Activated CD8-positive, alpha-beta memory T cell treated with anti-CD3 and anti-CD28 coated beads for 48 hours (primary cell): ENCODE measurements around the gene UBE2O.

Experiments
- DNase-seq, 3 experiments: peaks; one replicate each; pipeline ENCODE4 v3.0.0-alpha.2; 2020; ENCODE audit warnings: low read depth in 2 of 3, low spot score in 2 of 3

Gene UBE2O

DNA sequence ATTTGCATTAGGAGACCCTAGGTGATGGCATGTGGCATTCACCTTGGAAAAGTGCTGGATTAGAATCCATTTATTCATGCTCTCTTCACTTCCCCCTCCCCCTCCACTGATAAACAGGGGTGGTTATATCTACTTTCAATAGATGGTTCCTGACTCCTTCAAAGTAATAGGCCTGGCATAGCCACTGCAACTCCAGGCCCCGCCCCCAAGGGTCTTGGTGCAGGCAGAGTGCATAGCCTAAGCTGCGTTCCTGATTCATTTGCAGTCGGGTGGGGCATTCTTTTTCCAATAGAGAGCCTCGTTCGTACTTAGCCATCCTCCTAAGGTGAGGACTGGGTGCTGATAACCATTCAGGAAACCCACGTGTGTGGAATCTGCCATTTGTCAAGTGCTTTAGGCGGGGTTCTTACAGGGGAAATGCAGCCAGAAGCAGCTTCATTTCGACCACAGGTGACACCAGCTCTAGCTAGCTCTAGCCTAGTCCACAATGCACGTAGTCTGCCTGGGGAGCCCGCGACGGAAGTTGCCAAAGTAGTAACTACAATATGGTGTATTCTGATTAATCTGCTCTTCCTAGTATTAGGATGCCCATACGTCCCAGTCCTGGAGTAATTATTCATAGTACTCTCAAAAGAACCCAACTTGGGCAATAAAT, 11.1 kb downstream of the UBE2O start:
- DNase-seq = no peak

DNA sequence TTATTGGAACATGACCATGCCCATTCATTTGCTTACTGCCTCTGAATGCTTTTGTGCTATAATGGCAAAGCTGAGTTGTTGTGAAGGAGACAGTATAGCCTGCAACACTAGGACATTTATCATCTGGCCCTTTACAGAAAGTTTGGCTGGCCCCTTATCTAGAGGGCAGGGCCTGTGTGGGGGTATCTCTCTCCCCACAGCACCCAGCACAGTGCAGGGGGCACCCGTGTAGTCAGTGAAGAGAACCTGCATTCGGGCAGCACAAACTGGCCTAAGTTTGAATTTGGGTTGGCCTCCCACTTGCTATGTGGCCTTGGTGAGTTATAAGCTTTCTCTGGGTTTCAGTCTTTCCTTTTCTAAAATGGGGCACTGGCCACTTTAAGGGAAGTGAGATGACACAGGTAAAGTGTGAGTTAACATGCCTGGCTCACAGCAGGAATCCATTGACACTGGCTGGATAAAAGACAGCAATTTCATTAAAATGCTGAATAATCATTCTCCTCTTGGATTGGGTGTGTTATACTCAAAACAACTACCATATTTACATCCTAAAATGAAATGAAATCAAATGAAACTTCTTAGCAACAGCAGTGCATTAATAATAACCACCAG, 12.1 kb downstream of the UBE2O start:
- no peak for DNase-seq

DNA sequence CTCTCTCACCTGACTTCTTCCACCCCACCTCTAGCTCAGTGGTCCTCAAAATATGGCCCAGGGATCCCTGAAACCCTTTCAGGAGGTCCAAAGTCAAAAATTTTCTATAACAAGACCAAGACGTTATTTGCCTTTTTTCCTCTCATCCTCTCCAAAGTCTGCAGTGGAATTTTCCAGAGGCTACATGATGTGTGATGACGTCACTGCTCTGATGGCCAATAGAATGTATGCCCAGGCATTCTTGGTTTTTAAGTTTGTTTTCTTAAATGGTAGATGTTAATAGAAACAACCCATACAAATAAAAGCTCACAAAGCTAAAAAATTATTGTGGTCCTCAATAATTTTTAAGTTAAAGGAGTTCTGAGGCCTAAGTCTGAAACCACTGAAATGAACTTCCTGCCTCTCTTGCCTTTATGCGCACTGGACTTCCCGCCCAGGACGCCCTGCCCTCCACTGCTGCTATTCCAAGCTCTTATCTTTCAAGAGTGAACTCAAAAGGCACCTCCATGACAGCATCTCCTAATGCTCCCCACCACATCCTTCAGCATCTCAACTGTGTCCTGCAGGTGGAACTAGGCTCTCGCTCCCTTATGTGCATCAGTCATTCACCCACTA, 13.5 kb downstream of the UBE2O start:
- DNase-seq = no peak

DNA sequence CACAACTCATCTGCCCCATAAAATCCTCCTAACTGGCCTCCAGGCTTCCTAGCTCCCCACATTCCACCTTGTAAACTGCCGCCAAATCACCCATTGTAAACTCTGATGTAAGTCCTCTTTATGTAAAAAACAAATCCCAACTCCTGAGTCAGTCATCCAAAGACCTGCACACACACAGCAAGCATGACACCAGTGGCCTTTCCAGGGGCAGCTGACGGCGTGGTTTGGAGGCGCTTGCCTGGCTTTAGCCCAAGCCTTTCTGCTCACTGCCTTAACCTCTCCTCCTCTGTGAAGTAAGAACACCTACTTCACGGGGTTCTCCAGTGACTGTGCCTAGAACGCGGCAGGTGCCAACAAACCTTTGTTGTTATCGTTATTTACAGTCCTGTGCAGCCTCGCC, 14.0 kb downstream of the UBE2O start:
- DNase-seq = no peak

DNA sequence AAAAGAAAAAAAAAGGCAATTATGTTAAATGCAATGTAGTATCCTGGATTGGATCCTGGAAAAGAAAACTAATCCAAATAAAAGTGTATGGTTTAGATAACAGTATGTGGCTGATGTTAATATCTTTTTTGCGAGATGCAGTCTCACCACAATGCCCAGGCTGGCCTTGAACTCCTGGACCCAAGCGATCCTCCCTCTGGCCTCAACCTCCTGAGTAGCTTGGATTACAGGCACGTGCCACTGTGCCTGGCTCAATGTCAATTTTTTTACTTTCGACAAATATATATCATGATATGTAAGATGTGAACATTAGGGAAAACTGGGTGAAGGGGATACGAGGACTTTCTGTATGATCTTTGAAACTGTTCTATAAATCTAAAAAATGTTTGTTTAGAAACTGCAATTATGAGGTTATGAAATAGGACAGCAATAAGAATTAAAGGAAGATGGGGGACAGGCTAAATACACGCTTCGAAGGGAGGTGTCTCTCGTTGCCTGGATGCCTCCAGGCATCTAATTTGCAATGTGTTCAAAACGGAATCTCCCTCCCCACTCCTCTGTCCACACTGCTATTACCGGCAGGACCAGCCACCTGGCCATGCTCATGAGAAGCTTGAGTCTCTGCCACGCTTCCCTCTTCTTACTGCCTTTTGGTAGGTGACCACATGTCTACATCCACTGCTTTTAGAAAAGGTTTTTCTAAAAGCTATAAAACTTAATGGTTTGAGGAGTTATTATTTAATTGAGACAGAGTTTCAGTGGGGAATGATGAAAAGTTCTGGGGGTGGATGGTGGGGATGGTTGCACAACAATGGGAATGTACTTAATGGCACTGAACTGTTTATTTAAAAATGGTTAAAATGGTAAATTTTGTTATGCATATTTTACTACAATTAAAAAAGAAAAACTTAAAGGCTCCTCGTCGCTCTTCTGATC, 15.2 kb downstream of the UBE2O start:
- no peak for DNase-seq

DNA sequence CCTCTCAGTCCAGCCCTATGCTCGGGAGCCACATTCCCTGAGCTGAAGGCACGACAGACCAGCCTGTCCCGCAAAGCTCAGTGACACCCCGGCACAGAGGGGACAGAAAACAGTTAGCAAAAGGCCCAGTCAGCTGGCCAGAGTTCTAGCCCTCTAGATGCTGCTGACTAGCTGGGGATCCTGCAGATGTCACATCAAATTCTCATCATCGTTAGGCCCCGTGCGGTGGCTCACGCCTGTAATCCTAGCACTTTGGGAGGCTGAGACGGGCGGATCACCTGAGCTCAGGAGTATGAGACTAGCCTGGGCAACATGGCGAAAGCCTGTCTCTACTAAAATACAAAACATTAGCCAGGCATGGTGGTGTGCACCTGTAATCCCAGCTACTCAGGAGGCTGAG, 17.2 kb downstream of the UBE2O start:
- DNase-seq = no peak

DNA sequence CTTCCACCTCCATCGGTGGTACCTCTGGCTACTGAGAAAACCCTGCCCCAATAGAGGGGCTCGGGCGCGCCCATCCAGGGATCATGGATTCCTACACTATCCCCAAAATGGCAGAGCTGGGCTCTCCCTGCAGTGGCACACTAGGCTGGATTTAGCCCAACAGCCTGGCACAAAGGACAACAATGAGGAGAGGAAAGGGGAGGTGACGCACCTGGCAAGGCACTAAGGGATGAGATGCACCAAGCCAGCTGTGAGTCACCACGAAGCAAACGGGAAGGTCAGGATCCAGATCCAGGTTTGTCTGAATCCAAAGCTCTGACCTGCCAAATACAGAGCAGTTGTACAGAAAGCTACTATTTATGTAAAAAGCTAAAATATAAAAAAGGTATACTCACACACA, 18.1 kb downstream of the UBE2O start:
- no peak for DNase-seq

DNA sequence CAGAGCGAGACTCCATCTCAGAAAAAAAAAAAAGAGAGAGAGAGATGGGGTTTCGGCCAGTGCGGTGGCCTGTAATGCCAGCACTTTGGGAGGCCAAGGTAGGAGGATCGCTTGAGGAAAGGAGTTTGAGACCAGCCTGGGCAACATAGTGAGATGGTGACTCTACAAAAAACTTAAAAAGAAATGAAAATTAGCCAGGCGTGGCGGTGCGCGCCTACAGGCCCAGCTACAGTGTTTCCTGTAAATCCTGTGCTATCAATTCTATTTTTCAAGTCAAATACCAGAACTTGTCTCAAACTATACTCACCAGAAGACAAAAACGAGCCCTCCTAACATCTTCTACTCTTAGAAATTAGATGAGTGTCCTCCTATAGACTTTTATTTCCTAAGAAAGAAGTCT, 19.3 kb downstream of the UBE2O start:
- no peak for DNase-seq

DNA sequence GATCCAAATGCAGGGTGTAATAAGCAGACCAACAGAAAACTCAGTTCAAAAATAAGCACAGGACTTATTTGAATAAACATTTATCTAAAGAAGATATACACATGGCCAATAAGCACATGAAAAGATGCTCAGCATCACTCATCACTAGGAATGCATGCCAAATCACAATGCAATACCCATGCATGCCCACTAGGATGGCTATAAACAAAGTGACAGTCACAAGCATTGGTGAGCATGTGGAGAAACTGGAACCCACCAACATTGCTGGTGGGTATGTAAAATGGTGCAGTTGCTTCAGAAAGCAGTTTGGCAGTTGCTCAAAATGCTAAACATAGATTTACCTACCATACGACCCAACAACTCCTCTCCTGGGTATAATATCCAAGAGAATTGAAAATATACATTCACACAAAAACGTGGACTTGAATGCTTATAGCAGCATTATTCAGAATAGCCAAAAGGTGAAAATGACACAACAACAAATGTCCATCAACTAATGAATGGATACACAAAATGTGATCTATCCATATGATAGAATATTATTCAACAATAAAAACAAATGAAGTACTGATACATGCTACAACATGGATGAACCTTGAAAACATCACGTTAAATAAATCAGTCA, 20.1 kb downstream of the UBE2O start:
- no peak for DNase-seq

DNA sequence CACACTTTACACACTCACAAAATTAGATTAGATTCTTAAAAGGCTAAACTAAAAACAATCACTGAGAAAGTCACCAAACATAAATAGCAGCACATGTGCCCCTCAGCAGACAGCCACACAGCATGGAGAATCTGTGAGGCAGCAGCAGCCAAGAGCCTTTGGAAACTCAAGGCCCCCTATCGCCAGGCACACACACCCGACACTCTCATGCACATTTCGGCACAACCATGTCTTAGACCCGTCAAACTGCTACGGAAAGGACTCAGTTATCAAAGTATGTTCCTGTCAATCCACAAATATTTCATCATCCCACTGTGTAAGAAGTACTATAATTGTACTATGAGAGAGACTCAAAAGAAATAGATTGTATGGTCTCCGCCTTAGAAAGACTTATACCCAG, 20.9 kb downstream of the UBE2O start:
- DNase-seq = no peak

DNA sequence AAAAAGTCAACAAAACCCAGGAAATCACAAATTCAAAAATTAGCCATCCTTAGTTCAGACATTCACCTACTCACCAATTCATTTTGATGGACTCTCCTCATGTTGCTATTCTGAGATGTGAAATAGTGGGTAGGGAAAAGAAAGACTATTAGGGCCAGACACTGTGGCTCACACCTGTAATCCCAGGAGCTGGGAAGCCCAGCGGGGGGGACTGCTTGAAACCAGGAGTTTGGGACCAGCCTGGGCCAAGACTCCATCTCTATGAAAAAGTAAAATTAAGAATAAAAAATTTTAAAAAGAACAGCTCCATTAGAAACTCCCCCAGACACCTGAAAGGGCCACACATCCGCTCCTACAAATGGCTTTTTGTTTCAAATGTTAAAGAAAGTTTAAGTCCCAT, 21.4 kb downstream of the UBE2O start:
- DNase-seq = no peak

DNA sequence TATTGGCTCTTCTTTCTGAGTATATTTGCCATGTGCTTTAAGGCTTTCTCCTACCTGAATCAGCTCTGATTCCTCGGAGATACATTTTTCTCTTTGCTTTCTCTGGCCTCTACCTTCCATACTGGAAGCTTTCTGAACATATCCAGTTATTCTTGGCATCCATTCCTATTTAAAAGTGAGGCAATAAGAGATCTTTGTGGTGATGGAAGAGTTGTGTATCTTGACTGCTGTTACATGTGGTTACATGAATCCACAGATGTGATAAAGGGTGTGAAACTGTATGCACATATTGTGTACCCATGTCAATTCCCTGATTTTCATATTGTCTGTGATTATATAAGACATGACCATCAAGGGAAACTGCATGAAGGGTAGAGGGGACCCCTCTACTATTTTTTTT, 24.4 kb downstream of the UBE2O start:
- no peak for DNase-seq

DNA sequence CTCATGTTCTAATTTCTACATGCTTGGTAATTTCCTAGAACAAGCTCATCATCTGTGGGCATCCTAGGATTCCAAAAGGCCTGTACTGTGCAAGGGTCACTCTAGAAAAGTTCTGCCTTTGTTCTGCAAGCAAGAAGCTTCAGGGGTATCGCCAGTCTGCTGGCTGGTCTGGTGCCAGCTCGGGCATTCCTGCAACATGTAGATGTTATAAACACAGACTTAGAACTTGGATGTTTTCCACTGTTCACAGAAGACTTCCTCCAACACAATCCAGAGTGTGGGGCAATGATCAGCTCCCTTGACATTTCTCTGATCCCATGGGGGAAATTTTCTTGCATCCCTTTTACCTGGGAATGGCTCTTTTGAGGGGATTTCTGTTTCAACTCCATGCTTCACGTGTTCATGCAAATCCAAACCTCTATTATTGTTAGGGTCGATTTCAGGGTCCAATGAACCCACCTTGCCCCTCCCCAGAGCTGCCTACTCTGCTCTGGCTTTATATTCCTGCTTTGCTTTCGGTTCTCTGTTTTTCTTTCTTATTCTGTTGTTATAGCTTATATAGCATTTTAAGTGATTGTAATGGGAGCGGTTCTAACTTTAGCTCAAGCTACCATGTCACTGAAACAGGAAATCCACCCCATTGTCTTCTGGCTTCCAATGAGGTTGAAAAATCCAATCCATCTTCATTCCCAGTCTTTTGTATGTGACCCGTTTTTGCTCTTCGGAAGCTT, 25.3 kb downstream of the UBE2O start:
- no peak for DNase-seq

DNA sequence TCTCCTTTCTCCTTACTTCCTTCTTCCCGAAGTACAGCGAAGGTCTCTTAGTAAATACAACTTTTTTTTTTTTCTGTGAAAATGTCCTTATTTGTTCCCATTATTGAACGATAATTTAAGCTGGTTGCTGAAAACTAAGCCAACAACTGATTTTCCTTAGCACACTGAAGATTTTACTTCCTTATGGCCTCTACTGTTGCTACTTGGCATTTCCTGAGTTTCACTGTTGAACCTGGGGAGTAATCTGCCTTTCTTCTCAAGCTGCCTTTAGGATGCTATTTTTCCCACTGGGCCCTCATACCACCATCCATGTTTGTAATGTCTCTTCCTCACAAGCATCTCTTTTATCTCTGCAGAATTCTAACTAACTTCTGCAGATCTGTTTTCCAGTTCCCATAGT, 26.1 kb downstream of the UBE2O start:
- no peak for DNase-seq

DNA sequence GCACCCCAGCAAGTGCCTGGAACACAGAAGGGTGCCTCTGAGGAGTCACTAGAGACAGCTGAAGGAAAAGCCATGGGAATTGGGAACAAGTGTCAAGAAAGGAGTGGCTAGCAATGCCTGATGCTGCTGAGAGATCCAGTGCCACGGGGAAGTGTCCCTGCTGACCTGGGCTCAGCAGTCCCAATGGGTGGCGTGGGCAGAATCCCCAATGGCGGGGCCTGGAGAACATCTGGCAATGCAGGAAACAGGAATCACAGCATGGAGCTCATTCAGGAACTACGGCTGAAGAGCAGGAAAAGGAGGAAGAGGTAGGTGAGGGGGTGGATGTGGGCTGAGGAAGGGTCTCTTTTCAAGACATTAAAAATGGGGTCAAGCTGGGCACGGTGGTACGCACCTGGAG, 30.1 kb downstream of the UBE2O start:
- DNase-seq = no peak

DNA sequence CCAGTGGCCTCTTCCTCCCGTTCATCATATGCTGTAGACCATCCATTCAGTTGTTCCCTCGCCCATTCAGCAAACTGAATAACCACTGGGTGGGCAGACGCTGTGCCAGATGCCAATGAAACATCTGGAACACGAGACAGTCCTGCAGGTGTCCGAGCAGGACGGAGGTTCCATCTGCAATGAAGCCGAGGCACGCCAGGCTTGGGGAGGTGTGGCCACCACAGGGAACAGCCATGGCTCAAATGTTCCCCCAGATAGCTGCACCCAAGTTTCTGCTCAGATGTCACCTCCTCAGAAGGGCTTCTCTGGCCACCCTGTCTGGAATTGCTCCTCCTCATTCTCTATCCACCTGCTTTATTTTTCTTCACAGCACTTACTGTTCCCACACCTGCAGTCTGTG, 30.5 kb downstream of the UBE2O start:
- DNase-seq = no peak

DNA sequence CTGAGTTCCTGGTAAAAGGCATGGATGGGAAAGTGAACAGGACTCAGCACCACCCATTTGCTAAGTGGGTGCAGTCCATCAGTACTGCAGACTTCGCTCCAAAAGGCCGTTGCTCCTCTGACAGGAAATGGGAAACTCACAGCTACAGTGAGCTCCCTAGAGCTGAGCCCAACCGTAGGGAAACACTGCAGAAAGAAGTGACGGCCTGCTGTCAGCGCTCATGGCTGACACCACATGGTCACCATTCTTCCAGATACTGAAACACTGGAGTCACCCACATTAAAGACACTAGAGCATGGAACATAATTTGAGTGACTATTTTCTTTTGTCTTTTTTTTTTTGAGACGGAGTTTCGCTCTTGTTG, 31.9 kb downstream of the UBE2O start:
- DNase-seq = no peak

DNA sequence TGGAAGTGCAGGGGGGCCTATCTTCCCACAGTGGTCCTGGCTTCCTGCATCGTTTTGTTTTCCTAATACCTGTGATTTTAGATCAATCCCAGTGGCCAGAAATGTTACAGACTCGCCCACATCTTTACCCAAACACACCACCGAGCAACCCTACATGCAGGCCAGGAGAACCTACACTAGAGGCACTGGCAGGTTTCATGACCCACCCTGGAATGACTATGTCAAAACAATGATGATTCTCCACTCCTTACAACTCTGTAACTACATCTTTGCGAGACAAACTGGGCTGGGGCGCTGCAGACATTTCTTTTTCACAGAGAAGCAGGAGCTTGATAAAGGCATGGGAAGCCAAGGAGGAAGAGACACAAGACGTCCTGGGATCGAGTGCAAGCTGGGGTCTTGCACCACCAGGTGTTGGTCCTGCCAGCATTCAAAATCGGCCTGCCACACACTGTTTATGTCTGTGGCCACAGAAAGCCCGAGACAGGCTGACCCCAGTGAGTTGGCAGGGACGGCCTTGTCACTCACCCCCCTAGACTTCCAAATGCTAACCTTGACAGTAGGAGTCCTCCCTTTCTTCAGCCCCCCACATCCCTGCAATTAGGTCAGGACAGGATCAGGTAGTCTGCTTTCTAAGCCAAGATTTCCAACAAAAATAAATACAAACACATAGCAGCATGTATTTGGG, 32.5 kb downstream of the UBE2O start:
- DNase-seq = no peak

DNA sequence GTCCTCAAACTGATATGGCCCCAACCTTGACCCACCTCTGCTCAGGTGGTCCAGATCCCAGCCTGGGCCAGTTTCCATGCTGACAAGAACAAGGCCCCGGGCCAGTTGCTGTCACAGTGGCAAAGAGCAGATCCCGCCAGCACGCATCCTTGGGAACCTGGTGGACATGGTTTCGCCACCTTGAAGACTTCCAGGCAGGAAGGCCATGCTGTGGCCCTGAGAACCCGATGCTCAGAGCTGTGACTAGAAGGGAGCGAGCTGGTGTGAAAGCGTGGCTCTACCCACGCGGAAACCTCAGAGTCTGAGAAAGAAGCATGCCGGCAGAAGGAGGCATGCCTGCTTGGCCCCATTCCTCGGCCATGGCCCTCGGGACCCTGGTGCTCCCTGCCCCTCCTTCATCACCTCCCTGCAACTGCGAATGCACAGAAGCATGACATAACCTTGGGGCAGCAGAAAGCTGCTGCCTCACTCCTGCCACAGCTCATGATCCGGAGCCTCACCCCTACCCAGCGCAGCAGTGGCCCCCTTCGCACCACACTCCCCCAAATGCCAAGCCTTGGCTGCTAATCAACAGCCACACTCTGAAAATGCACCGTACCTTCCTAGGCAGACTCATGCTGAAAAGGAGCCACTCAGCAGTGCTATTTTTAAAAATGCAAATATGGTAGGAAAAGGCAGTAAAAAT, 33.2 kb downstream of the UBE2O start:
- DNase-seq = no peak
